Measurements from ENCODE around the gene XIST. TPM values are rescaled to one million over a fixed set of nuclear protein-coding genes. Genes with fewer than 3 reads are reported as not detected.
"Not testable (repeated sequence)": the region's sequence is repeated elsewhere in the genome, so short reads cannot be mapped to it uniquely, and the experiment has no call there.

The XIST gene
- polyA plus RNA-seq (2013, experiment 1 of 2), result 0.01 TPM
- 0.04 TPM for polyA plus RNA-seq (2013, experiment 2 of 2)

GRCh38 chrX:73852467-73852866, at the start of gene XIST:
Gene XIST, minus strand, starts transcription at chrX:73852714.
- no peak within 1 kb of the TSS for H2BK120ac ChIP-seq (ENCODE audit: low read depth, low read length)
- H3K9ac ChIP-seq (ENCODE audit: low read length), result no peak within 1 kb of the TSS
- H3K79me2 ChIP-seq (ENCODE audit: control insufficient read depth, insufficient read depth, low read length), result no peaks in the 10 kb centered on the region
- no peak within 1 kb of the TSS for H3K56ac ChIP-seq (ENCODE audit: low read length)
- no peak within 1 kb of the TSS for H4K8ac ChIP-seq (ENCODE audit: low read depth, low read length)
- H4K5ac ChIP-seq (ENCODE audit: low read length), result no peak within 1 kb of the TSS
- H3K4me2 ChIP-seq (ENCODE audit: low read length), result no peak within 1 kb of the TSS
- WGBS (ENCODE audit: extremely low coverage, insufficient coverage, low lambda C conversion rate), result 100% methylated on average over 2 of the region's 8 CpGs
- DNase-seq, result no peak
- H3K23ac ChIP-seq (ENCODE audit: low read length), result no peak within 1 kb of the TSS
- no peaks in the 10 kb centered on the region for H3K36me3 ChIP-seq (ENCODE audit: control insufficient read depth, insufficient read depth, low read length)
- H3K18ac ChIP-seq (ENCODE audit: low read length), result no peak within 1 kb of the TSS
- H2BK15ac ChIP-seq (replicated peaks; ENCODE audit: low read depth), result no peak within 1 kb of the TSS
- no peaks in the 10 kb centered on the region for H3K79me1 ChIP-seq (ENCODE audit: low read length)
- no peak within 1 kb of the TSS for H3K27ac ChIP-seq (ENCODE audit: low read depth, low read length)
- no peaks in the 10 kb centered on the region for H3K4me1 ChIP-seq (ENCODE audit: control insufficient read depth, low read depth, low read length)
- H2BK5ac ChIP-seq (ENCODE audit: low read length), result no peak within 1 kb of the TSS
- no peak within 1 kb of the TSS for H3K4me3 ChIP-seq (ENCODE audit: low read length)
- no peak within 1 kb of the TSS for H3K4ac ChIP-seq (ENCODE audit: low read depth, low read length)
- H2AK5ac ChIP-seq (ENCODE audit: low read length), result no peak within 1 kb of the TSS
- no peaks in the 10 kb centered on the region for H3K27me3 ChIP-seq (ENCODE audit: insufficient read depth, low read length, poor library complexity)

GRCh38 chrX:73898315-73898714, 45.8 kb upstream of the XIST start:
- not testable (repeated sequence) for H2BK5ac ChIP-seq (ENCODE audit: low read length); H2BK120ac ChIP-seq (ENCODE audit: low read depth, low read length); H3K9ac ChIP-seq (ENCODE audit: low read length); H3K4me2 ChIP-seq (ENCODE audit: low read length); H2BK15ac ChIP-seq (replicated peaks; ENCODE audit: low read depth); H3K79me2 ChIP-seq (ENCODE audit: control insufficient read depth, insufficient read depth, low read length); H3K23ac ChIP-seq (ENCODE audit: low read length); H3K27ac ChIP-seq (ENCODE audit: low read depth, low read length); H2AK5ac ChIP-seq (ENCODE audit: low read length); H3K4me3 ChIP-seq (ENCODE audit: low read length); H3K4ac ChIP-seq (ENCODE audit: low read depth, low read length); H3K4me1 ChIP-seq (ENCODE audit: control insufficient read depth, low read depth, low read length); H3K18ac ChIP-seq (ENCODE audit: low read length); H4K5ac ChIP-seq (ENCODE audit: low read length); H3K56ac ChIP-seq (ENCODE audit: low read length); H4K8ac ChIP-seq (ENCODE audit: low read depth, low read length); H3K27me3 ChIP-seq (ENCODE audit: insufficient read depth, low read length, poor library complexity); H3K36me3 ChIP-seq (ENCODE audit: control insufficient read depth, insufficient read depth, low read length); H3K79me1 ChIP-seq (ENCODE audit: low read length); DNase-seq
- WGBS (ENCODE audit: extremely low coverage, insufficient coverage, low lambda C conversion rate), result no CpG with 5 or more reads among the region's 3 CpGs

- H3K4me3 ChIP-seq (ENCODE audit: low read length); H2BK5ac ChIP-seq (ENCODE audit: low read length); H3K4me1 ChIP-seq (ENCODE audit: control insufficient read depth, low read depth, low read length); H3K18ac ChIP-seq (ENCODE audit: low read length); H2AK5ac ChIP-seq (ENCODE audit: low read length); H3K79me2 ChIP-seq (ENCODE audit: control insufficient read depth, insufficient read depth, low read length); H2BK15ac ChIP-seq (replicated peaks; ENCODE audit: low read depth); H3K4ac ChIP-seq (ENCODE audit: low read depth, low read length); H3K56ac ChIP-seq (ENCODE audit: low read length); H3K27ac ChIP-seq (ENCODE audit: low read depth, low read length); H3K4me2 ChIP-seq (ENCODE audit: low read length); H3K79me1 ChIP-seq (ENCODE audit: low read length); H3K27me3 ChIP-seq (ENCODE audit: insufficient read depth, low read length, poor library complexity); H4K5ac ChIP-seq (ENCODE audit: low read length); H4K8ac ChIP-seq (ENCODE audit: low read depth, low read length); H3K23ac ChIP-seq (ENCODE audit: low read length); H2BK120ac ChIP-seq (ENCODE audit: low read depth, low read length); H3K36me3 ChIP-seq (ENCODE audit: control insufficient read depth, insufficient read depth, low read length); H3K9ac ChIP-seq (ENCODE audit: low read length): not testable (repeated sequence)
- WGBS (ENCODE audit: extremely low coverage, insufficient coverage, low lambda C conversion rate), result no CpG with 5 or more reads among the region's 14 CpGs
- DNase-seq, result peak; percentile 23
Observed at GRCh38 chrX:73892515-73893090, 40.1 kb upstream of the XIST start.

GRCh38 chrX:73882260-73882659, 29.7 kb upstream of the XIST start:
- H4K8ac ChIP-seq (ENCODE audit: low read depth, low read length); H3K4me1 ChIP-seq (ENCODE audit: control insufficient read depth, low read depth, low read length); H3K9ac ChIP-seq (ENCODE audit: low read length); H3K4me3 ChIP-seq (ENCODE audit: low read length); H3K23ac ChIP-seq (ENCODE audit: low read length); H3K27me3 ChIP-seq (ENCODE audit: insufficient read depth, low read length, poor library complexity); H2AK5ac ChIP-seq (ENCODE audit: low read length); H3K18ac ChIP-seq (ENCODE audit: low read length); H2BK5ac ChIP-seq (ENCODE audit: low read length); H3K79me2 ChIP-seq (ENCODE audit: control insufficient read depth, insufficient read depth, low read length); H3K4ac ChIP-seq (ENCODE audit: low read depth, low read length); H2BK120ac ChIP-seq (ENCODE audit: low read depth, low read length); H3K27ac ChIP-seq (ENCODE audit: low read depth, low read length); H3K4me2 ChIP-seq (ENCODE audit: low read length); H3K79me1 ChIP-seq (ENCODE audit: low read length); DNase-seq; H2BK15ac ChIP-seq (replicated peaks; ENCODE audit: low read depth); H3K56ac ChIP-seq (ENCODE audit: low read length); H4K5ac ChIP-seq (ENCODE audit: low read length); H3K36me3 ChIP-seq (ENCODE audit: control insufficient read depth, insufficient read depth, low read length): not testable (repeated sequence)
- WGBS (ENCODE audit: extremely low coverage, insufficient coverage, low lambda C conversion rate), result no CpG with 5 or more reads among the region's 24 CpGs

GRCh38 chrX:73877687-73878086, 25.2 kb upstream of the XIST start:
- peak; percentile 91 for DNase-seq
- Histone ChIP-seq H3K18ac (ENCODE audit: low read length) (no peak overlapping the region), H3K27ac (ENCODE audit: low read depth, low read length) (peak overlapping the region; percentile 28), H2BK120ac (ENCODE audit: low read depth, low read length) (no peak overlapping the region), H3K23ac (ENCODE audit: low read length) (no peak overlapping the region), H3K4me3 (ENCODE audit: low read length) (no peak overlapping the region), H3K4me1 (ENCODE audit: control insufficient read depth, low read depth, low read length) (no peaks in the 10 kb centered on the region), H2AK5ac (ENCODE audit: low read length) (no peak overlapping the region), H4K8ac (ENCODE audit: low read depth, low read length) (no peak overlapping the region), H3K36me3 (ENCODE audit: control insufficient read depth, insufficient read depth, low read length) (no peaks in the 10 kb centered on the region), H3K79me2 (ENCODE audit: control insufficient read depth, insufficient read depth, low read length) (no peaks in the 10 kb centered on the region), H4K5ac (ENCODE audit: low read length) (no peak overlapping the region), H2BK15ac (replicated peaks; ENCODE audit: low read depth) (no peak overlapping the region), H3K4ac (ENCODE audit: low read depth, low read length) (no peak overlapping the region), H3K9ac (ENCODE audit: low read length) (no peak overlapping the region), H3K79me1 (ENCODE audit: low read length) (no peaks in the 10 kb centered on the region), H3K27me3 (ENCODE audit: insufficient read depth, low read length, poor library complexity) (no peaks in the 10 kb centered on the region), H3K4me2 (ENCODE audit: low read length) (no peak overlapping the region), H3K56ac (ENCODE audit: low read length) (no peak overlapping the region), H2BK5ac (ENCODE audit: low read length) (no peak overlapping the region)

GRCh38 chrX:73876911-73877310, 24.4 kb upstream of the XIST start:
- Histone ChIP-seq H3K18ac (ENCODE audit: low read length) (peak overlapping the region; percentile 52), H2AK5ac (ENCODE audit: low read length) (no peak overlapping the region), H3K36me3 (ENCODE audit: control insufficient read depth, insufficient read depth, low read length) (no peaks in the 10 kb centered on the region), H2BK15ac (replicated peaks; ENCODE audit: low read depth) (no peak overlapping the region), H3K56ac (ENCODE audit: low read length) (no peak overlapping the region), H4K5ac (ENCODE audit: low read length) (no peak overlapping the region), H3K27me3 (ENCODE audit: insufficient read depth, low read length, poor library complexity) (no peaks in the 10 kb centered on the region), H3K79me2 (ENCODE audit: control insufficient read depth, insufficient read depth, low read length) (no peaks in the 10 kb centered on the region), H2BK120ac (ENCODE audit: low read depth, low read length) (no peak overlapping the region), H2BK5ac (ENCODE audit: low read length) (no peak overlapping the region), H3K4me1 (ENCODE audit: control insufficient read depth, low read depth, low read length) (no peaks in the 10 kb centered on the region), H3K4me3 (ENCODE audit: low read length) (no peak overlapping the region), H4K8ac (ENCODE audit: low read depth, low read length) (no peak overlapping the region), H3K4ac (ENCODE audit: low read depth, low read length) (no peak overlapping the region), H3K9ac (ENCODE audit: low read length) (no peak overlapping the region), H3K27ac (ENCODE audit: low read depth, low read length) (peak overlapping the region; percentile 28), H3K79me1 (ENCODE audit: low read length) (no peaks in the 10 kb centered on the region), H3K23ac (ENCODE audit: low read length) (no peak overlapping the region), H3K4me2 (ENCODE audit: low read length) (no peak overlapping the region)
- DNase-seq, result no peak
- WGBS (ENCODE audit: extremely low coverage, insufficient coverage, low lambda C conversion rate), result no CpG with 5 or more reads among the region's 2 CpGs
